Jurkat, Clone E6-1 (cell line): ENCODE results near the gene TRIB2.

Source experiments
- DNase-seq: peaks from one replicate; pipeline ENCODE4 v3.0.0-alpha.2; 2011; ENCODE audit warnings: low read depth, low spot score
- H3K4me3 ChIP-seq: 2 replicates; pipeline ENCODE4 v1.5.1; 2011; ENCODE audit warnings: mild to moderate bottlenecking, low read length, control low read depth, moderate library complexity

The TRIB2 gene

DNA sequence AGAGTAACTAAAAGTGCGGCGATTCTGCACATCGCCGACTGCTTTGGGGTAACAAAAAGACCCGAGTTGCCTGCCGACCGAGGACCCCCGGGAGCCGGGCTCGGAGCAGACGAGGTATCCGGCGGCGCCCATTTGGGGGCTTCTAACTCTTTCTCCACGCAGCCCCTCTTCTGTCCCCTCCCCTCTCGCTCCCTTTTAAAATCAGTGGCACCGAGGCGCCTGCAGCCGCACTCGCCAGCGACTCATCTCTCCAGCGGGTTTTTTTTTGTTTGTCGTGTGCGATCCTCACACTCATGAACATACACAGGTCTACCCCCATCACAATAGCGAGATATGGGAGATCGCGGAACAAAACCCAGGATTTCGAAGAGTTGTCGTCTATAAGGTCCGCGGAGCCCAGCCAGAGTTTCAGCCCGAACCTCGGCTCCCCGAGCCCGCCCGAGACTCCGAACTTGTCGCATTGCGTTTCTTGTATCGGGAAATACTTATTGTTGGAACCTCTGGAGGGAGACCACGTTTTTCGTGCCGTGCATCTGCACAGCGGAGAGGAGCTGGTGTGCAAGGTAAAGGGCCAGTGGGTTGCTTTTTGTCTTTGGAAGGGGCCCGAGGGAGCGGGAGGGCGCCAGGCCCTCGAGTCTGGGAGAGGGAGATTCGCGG is 1.4 kb downstream of the TRIB2 start:
- peak overlapping the region; percentile 60 for H3K4me3 ChIP-seq
- DNase-seq: no peak

DNA sequence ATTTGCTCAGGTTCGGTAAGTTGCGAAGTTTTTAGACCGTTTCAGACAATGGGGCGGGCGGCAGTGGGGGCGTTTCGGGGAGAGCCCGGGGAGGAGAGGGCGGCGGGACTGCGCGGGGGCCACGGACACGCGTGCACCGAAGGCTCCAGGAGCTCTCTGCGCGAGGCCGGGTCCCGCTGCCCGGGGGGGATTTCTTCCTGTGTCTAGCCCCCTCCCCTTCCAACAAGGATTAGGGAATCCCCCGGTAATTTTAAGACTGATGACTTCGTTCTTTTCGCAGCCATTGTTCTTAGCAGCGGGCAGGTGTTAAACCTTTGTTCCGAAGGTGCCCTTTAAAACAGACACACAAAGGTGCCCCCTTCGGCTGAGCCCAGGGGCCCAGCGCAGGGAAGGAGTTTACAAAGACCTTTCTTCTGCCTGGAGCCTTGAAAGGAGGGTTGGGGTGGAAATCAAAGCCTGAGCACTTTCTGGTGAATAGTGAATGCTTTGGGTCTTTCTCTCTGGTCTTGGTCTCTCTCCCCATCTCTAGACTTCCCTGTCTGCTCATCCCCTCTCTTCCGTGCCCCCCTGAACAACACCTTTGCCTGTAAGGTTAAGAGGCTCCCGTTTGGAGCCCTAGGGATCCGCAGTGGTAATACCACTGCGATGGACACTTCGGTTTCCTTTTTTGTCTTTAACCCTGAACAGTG is 2.1 kb downstream of the TRIB2 start:
- no peak overlapping the region for H3K4me3 ChIP-seq
- DNase-seq: no peak

DNA sequence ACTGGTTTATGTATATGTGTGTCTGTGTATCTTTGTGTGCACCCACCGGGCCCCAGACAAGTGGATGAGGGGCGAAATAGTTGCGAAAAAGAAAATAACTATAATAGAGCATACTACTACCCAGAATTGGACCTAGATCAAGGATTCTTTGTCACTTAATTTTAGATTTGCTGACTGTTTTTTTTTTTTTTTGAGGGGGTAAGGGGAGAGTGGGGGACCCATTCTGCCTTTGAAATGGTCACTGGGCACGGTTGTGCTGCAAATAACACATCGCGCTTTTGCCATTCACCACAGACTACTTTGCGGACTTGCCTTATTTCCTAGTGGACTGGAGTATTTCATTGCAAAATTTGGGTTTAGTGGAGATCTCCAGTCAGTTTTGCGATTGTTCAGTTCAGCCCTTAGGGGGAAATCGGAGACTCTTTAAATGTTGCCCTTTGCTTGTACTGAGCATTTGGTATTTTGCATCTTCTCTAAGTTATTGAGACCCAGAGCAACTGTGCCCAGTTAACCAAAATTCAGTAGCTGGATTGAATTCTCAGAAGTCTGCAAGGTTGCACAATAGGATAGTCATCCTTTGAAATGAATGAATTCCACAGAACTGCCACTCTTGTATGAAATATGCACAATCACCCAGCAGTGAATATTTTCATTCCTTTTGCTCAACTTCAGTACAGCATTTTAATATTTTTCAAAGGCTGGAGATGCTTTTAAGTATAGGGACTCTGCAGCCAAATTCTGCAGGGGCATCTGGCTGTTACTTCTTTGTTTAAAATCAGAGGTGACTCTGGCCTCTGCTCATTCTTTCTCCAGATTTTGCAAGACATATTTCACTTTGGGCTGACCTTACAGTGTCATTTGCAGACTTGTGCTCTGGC is 2.9 kb downstream of the TRIB2 start:
- no peak for DNase-seq
- no peak overlapping the region for H3K4me3 ChIP-seq

DNA sequence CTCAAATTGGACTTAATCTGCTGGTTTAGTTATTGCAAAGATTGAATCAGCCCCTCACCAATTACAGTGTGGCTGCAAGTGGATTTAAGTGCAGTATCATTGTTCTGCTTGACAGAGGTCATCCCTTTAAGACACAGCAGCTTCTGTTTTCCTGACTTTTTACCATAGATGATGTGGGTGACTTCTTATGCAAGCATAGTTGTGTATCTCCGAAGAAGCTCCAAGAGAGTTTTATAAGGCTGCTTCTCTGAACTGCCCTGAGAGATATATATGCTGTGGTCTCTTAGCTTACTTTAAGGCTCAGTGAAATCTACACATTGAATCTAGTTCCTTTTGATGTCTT is 3.5 kb downstream of the TRIB2 start:
- no peak overlapping the region for H3K4me3 ChIP-seq
- no peak for DNase-seq

DNA sequence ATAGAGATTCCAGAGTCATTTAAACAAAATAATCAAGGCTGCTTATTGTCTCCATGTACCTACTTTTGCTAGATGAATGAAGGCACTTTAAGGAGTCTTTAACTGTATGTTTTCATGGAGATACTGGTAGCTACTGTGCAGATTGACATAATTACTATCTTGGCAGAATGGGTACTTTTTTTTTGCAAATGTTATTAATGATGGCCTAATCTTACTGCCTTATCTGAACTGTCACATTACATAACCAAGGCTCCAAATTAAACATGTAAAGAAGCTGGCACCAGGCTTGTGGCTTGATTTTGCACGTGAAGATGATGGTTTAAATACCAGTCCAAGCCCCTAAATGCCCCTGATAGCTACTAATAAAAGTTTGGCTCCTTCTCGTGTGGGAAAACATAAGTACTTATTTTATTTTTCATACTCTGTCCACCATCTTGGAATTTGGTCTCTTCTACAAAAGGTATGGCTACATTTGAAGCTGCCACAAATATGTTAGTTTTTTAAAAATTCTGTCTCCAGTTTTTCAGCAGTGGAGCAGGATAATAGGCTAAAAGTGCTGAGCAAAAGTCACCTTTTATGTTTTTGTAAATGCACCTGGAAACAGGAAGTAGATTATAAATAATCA is 4.1 kb downstream of the TRIB2 start:
- DNase-seq: no peak
- no peak overlapping the region for H3K4me3 ChIP-seq

DNA sequence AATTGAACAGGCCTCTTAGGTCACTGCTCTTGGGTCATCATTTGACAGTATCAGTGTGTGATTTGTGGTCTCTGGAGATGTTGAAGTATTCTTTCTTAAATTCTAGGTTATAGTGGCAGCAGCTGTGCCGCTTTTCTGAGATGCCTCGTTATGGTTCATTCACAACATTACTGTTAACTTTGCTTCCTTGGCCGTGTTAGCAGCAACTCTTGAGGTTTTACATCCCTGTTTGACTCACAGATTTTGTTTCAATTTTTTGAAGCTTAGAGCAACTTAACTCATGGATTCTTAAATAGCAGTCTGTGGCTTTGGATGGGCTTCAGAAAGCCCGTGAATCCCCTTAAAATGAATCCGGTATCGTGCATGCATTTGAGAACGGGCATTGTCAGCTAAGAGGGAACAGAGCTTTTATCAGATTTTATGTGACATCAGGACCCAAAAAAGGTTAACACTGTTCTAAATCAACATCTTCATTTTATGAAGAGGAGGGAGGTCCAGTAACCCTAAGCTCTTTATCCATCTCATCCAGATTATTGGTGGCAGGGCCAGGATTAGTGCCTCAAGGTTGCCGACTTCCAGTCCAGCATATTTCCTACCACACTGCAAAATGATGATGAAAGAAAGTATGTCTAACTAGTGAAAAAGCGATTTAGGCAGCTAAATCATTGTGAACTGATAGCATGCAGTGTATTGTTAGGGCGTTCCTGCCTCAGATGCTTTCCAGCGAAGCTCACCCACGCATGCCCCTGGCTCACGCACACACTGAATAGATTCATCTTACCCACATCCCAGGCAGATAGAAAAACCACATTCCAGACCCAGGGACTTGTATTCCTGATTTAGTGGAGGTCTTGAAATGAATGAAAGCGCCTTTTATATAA is 5.1 kb downstream of the TRIB2 start:
- no peak for DNase-seq
- no peak overlapping the region for H3K4me3 ChIP-seq

DNA sequence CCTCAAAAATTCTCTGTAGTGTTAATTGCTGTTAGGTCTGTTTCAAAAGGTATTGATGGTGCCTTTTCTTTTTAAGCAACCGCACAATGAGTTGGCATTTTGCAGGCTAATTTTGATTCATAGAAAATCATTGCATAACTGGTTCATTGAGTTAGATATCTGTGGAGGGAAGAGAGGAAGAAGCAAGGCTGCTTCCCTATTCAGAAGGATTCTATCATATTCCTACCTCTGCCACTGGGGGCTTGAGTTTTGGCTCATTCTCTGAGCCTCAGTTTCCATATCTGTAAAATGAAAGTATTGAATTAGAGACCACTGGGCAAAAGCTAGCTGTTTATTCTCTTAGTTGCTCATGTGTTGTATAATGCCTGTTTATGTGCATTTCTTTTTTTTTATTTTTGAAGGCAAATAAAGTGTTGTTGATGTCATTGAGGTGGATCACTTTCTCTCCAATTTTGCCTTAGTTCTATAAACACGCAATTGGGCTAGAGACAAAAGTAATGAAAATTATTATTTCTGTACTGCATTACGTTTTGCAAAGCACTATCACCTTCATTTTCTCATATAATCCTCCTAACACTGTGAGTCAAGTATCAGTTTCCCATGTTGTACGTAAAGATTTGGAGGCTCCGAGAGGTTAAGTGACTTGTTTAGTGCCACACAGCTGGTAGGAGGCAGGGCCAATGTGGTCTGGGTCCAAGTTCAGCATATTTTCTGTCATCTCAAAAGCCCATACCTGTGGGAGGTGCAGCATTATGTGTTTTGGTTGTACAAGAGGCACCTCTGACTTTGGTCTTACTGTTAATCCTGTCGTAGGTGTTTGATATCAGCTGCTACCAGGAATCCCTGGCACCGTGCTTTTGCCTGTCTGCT is 5.9 kb downstream of the TRIB2 start:
- no peak overlapping the region for H3K4me3 ChIP-seq
- DNase-seq: no peak

DNA sequence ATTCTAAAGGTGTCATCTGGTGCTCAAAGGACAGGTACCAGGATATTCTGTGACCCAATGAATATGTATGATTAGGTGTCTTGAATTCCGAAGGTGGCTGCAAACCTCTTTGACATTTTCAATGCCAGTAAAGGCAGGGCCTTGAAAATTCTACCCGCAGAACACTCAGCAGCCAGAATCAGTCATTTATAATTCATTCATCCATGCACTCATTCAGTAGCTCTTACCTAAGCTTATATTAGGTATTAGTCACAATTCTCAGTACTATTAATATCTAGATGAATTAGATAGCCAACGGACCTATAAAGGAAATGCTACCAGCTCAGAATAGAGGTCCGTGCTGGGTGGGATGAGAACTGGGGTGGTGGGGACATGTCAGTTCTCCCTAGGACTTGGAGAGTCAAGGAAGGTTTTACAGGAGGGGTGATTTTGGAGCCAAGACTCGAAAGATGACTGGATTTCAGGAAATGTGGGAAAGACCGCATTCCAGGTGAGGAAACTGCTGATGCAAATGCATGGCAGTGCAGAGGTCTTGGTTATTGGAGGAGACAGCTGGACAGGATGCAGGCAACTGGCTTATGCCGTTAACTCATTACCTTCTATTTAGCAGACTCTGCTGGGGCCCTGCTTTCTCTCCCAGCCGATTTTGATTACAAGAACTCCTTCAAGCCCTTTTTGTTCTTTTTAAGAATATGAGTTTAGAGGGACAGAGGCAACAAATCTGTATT is 7.2 kb downstream of the TRIB2 start:
- no peak overlapping the region for H3K4me3 ChIP-seq
- DNase-seq: no peak

DNA sequence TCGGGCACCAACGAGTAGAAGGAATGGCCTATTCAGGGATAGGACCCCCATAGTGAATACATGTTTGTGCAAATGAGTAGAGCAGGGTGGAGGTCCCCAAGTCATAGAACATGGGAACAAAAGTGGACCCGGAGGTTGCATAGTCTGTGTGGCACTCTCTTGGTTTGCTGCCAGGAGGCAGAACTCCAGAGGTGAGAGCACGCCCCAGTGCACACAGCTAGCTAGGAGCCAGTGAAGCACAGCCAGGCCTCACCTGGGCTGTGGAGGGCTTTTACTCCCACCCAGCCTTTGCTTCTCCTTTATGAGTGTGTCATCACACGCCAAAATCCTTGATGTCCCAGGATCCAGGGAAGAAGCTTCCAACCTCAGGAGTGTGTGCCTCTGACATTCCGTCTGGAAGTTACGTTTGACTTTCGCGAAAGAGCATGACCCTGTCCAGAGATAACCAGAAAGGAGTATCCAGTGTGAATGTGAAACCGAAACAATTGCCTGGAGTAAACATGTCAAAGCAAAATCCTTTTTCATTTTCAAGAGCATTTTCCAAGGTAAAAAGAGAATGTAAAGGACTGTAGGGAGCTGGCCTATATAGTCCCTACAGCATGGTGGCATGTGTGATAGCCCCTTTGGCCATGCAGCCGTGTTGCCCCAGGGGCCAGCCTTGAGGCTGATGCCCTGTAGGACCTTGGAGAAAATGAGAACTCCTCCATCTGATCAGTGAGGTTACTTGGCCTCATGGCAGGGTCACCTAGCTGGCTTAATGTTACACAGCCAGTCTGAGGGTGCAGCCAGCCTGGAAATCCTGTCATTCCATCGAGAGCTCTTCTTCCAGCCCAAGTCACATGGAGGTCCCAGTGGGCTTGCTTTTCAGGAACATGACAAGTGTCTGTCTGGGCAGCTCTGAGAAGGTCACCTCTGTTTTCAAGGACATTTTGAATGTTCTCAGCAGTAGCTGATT is 8.8 kb downstream of the TRIB2 start:
- no peak for DNase-seq
- H3K4me3 ChIP-seq: no peak overlapping the region

DNA sequence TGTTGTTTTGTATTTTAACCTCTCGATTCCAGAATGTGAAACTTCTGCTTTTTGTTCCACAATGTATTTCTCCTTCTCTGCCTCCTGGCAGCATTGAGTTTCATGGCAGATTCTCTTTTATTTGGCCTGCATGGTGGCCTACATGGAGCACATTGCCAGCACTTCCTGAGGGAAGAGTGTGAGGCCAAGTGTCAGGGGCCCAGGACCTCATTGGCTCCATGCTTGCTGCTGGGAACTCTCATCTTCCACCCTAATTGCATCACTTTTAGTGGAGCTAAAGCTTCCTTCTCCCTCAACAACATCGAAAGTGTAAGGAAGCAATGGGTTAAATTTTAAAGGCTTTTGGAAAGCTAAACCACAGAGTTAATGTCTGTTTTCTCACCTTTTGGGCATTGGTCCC is 9.5 kb downstream of the TRIB2 start:
- DNase-seq: no peak
- no peak overlapping the region for H3K4me3 ChIP-seq

DNA sequence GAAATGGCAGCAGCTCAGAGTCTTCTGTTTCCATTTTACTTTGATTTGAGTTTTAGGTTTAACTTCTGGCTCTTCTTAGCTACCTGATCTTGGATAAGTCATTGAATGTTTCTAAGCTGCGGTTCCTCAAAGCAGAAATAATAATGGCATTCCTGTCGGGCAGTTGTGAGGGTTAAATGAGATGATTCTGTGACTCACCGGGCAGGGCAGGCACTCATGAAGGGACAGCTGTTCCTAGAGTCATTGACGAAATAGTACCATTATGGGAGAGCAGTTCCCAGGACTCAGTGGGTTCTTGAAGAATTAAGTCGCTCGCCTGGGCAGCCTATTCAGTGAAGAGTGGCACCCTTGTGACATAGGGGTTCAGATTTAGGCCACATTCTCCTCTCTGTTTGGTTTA is 10.3 kb downstream of the TRIB2 start:
- H3K4me3 ChIP-seq: no peak overlapping the region
- DNase-seq: no peak

DNA sequence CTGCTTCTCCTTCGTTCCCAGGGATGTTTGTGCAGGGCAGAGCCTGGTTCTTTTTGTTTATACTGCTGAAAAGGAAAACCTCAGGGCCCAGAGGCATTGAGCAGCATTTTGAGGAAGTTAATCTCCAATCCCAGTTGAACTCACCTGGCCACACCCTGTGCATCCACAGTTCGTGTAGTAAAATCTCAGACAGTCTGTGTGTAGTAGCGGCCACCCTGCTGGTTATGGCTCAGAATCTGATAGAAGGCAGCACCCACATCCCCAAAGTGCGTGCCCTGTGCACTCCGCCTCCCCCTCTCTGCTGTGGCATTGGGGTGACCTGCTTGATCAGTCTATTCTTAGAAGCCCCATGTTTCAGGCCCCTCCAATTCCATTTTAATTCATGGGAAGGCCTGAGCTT is 10.9 kb downstream of the TRIB2 start:
- H3K4me3 ChIP-seq: no peak overlapping the region; the same call in 1 of the 2 replicates
- DNase-seq: no peak

DNA sequence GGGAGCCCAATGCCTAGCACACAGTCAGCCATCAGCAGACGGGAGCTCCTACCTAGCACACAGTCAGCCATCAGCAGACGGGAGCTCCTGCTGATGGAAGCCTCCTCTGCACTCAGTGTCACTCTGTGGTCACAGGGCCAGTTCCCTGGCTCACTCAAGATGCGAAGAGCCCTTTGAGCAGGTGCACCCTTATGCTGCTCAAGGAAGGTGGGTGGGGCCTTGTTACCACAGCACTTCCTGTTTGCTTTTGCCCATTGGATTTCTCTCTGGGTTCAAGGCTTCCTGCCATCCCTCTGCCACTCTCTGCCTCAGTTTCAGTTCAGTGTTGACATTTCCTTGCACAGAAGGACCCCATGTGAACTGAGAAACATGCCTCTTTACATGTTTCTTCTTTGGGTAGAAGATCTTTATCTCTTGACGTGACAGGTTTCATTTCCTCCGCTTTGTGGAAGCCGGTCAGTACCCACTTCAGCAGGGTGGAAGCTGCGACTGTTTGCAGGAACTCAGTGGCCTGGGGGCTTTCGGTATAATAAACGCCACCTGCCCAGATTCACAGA is 11.6 kb downstream of the TRIB2 start:
- peak overlapping the region; percentile 30 for H3K4me3 ChIP-seq
- DNase-seq: peak; percentile 91

DNA sequence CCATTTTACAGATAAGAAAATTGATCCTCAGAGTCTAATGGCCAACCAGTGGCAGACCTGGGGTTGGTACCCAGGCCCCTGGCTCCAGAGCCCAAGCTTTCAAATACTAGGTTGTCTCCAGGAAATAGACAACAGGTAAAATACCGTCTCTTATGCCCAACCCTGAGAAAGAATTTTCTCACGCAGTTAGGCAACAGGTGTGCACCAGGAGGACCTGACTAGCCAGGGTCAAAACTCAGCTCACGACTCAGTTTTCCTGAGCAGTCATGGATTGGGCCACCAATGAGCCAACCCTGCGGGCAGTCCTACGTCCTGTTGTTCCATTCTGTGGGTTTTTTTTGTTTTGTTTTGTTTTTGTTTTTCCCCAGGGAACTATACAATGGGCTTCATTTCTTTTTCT is 13.5 kb downstream of the TRIB2 start:
- no peak overlapping the region for H3K4me3 ChIP-seq
- no peak for DNase-seq

DNA sequence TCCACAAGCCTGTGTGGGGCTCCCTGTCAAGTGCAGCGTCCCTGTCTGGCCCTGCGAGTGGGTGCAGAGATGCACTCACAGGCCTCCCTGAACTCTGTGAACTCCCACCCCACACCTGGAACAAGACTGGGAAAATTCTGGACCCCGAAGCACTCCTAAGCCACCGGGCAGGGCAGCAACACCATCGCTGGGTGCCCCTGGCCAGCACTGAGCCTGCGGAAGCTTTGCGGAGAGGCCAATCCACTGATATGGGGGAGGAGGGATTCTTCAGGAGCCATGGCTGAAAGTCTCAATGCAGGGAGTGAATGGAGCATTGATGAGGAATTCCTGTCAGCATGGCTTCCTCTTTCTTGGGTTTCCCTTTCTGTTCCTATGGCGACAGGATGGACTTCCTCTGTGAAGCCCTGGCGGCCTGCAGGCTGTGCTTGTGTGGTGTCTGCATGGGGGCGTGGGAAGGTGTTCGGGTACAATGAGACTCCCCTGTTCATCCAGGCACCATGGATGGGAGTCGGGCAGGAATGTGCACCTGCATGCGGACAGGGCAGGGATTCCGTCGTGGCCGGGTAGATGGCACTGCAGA is 15.1 kb downstream of the TRIB2 start:
- H3K4me3 ChIP-seq: no peak overlapping the region
- no peak for DNase-seq

DNA sequence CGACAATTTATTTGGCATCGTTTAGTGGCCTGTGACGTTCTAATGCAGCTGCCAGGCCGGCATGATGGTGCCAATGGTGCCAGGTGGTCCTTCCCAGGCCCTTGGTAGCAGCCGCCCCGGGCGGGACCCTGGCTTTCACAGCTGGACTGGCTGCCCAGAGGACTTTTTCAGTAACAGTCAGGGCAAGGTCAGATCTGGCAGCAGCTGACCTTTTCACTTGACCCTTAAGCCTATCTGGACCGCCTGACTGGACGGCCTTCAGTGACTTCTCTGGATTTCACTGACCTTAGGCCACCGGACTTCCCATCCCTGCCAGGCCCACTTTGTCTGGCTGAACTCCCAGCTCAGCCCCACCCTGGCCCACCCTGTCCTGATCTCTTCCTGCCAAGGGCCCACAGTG is 15.9 kb downstream of the TRIB2 start:
- DNase-seq: no peak
- no peak overlapping the region for H3K4me3 ChIP-seq
